IgD-negative memory B cell (primary cell): ENCODE data around the gene MAP4K1. TPM values are rescaled to one million over a fixed set of nuclear protein-coding genes. Genes with fewer than 3 reads are reported as not detected.
A peak's percentile ranks its signal among the peaks of the same experiment; 100 is the strongest.

Source experiments
- H3K27ac Mint-ChIP-seq, 3 donors: one replicate each; pipeline ENCODE4 v1.8.0; 2020 to 2022; ENCODE audit warnings: mild to moderate bottlenecking in 3 of 3, mixed read lengths in 3 of 3, moderate library complexity in 1 of 3
- H3K27me3 Mint-ChIP-seq: one replicate; pipeline ENCODE4 v1.8.0; 2021; ENCODE audit warnings: mixed read lengths
- H3K36me3 Mint-ChIP-seq: one replicate; pipeline ENCODE4 v1.8.0; 2020; ENCODE audit warnings: mild to moderate bottlenecking, mixed read lengths
- H3K4me1 Mint-ChIP-seq, 3 donors: one replicate each; pipeline ENCODE4 v1.8.0; 2020 to 2022; ENCODE audit warnings: mixed read lengths in 3 of 3, mild to moderate bottlenecking in 1 of 3
- H3K4me3 Mint-ChIP-seq, 4 donors: one replicate each; pipeline ENCODE4 v1.8.0; 2020 to 2022; ENCODE audit warnings: mild to moderate bottlenecking in 4 of 4, mixed read lengths in 4 of 4, moderate library complexity in 3 of 4
- H3K9me3 Mint-ChIP-seq, 3 donors: one replicate each; pipeline ENCODE4 v1.8.0; 2020 to 2021; ENCODE audit warnings: mixed read lengths in 3 of 3, mild to moderate bottlenecking in 1 of 3
- polyA plus RNA-seq: library from polyadenylated mRNA; unstranded; fragments of 300-500 nt; fragmentation: Illumina TruSeq; gene quantifications from one replicate; pipeline ENCODE4 v1.2.3, GENCODE V29; 2021

The MAP4K1 gene
- polyA plus RNA-seq, 1 donor from 2014 or later, result 250 TPM

DNA sequence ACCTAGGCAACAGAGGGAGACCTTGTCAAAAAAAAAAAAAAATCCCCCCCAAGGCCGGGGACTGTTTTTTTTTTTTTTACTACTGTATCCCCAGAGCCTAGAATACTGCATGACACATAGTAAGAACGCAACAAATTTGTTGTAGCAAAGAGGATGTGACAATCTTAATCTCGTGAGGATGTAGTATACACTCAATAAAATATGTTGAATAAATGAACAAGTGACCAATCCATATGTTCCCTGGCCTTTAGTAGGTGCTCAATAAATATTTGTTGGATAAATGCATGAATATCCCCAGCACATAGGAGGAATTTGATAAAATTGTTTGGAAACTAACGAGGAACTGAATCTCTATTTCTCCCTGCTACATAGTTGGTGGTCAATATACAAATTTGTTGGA is 75.7 kb downstream of the MAP4K1 start:
- Mint-ChIP-seq H3K9me3 (no peaks in the 10 kb centered on the region), H3K27me3 (no peaks in the 10 kb centered on the region), H3K36me3 (no peaks in the 10 kb centered on the region), H3K4me1 (peaks cover 11 to 17% (median 15%) of the 10 kb centered on the region in 3 donors), H3K4me3 (no peak overlapping the region), H3K27ac (no peak overlapping the region)

GRCh38 chr19:38539751-38540150 is 78.0 kb downstream of the MAP4K1 start:
- Mint-ChIP-seq H3K27ac (no peak overlapping the region), H3K4me3 (no peak overlapping the region), H3K9me3 (peaks cover 0 to 4% (median 0%) of the 10 kb centered on the region in 3 donors), H3K4me1 (peaks cover 9 to 15% (median 14%) of the 10 kb centered on the region in 3 donors), H3K27me3 (peaks cover 10% of the 10 kb centered on the region), H3K36me3 (peaks cover 3% of the 10 kb centered on the region)

GRCh38 chr19:38538793-38539528 is 78.8 kb downstream of the MAP4K1 start:
- Mint-ChIP-seq H3K27me3 (peaks cover 15% of the 10 kb centered on the region), H3K4me3 (peak overlapping the region in 1 of 4 donors; percentile 0), H3K4me1 (peaks cover 4 to 8% (median 6%) of the 10 kb centered on the region in 3 donors), H3K36me3 (peaks cover 8% of the 10 kb centered on the region), H3K9me3 (peaks cover 0 to 6% (median 0%) of the 10 kb centered on the region in 3 donors), H3K27ac (peak overlapping the region in 1 of 3 donors; percentile 20)

- Mint-ChIP-seq H3K4me1 (peaks cover 4 to 8% (median 6%) of the 10 kb centered on the region in 3 donors), H3K4me3 (no peak overlapping the region), H3K9me3 (peaks cover 0 to 6% (median 0%) of the 10 kb centered on the region in 3 donors), H3K36me3 (peaks cover 8% of the 10 kb centered on the region), H3K27me3 (peaks cover 15% of the 10 kb centered on the region), H3K27ac (peak overlapping the region in 1 of 3 donors; percentile 20)
Observed at GRCh38 chr19:38538386-38538785, 79.4 kb downstream of the MAP4K1 start.

Other genes with a start within 250 kb of the MAP4K1 start
- gene PSMD8, start 243.4 kb downstream of the MAP4K1 start, polyA plus RNA-seq, result 191 TPM
- gene GGN, start 229.9 kb downstream of the MAP4K1 start, polyA plus RNA-seq, result not detected
- gene SPRED3, start 229.3 kb downstream of the MAP4K1 start, polyA plus RNA-seq, result not detected
- gene FAM98C, start 214.9 kb downstream of the MAP4K1 start, polyA plus RNA-seq, result 26.2 TPM
- 0.25 TPM for gene RASGRP4, start 191.7 kb downstream of the MAP4K1 start, polyA plus RNA-seq
- gene RYR1, start 184.3 kb downstream of the MAP4K1 start, polyA plus RNA-seq, result 0.03 TPM
- gene EIF3K, start 1.2 kb upstream of the MAP4K1 start, polyA plus RNA-seq, result 371 TPM
- 21.8 TPM for gene ACTN4, start 29.7 kb upstream of the MAP4K1 start, polyA plus RNA-seq
- gene CAPN12, start 126.5 kb upstream of the MAP4K1 start, polyA plus RNA-seq, result 31.6 TPM
- not detected for gene LGALS7, start 155.6 kb upstream of the MAP4K1 start, polyA plus RNA-seq
- not detected for gene LGALS7B, start 171.2 kb upstream of the MAP4K1 start, polyA plus RNA-seq
- gene LGALS4, start 195.0 kb upstream of the MAP4K1 start, polyA plus RNA-seq, result not detected
- gene ECH1, start 213.8 kb upstream of the MAP4K1 start, polyA plus RNA-seq, result 307 TPM
- gene HNRNPL, start 232.0 kb upstream of the MAP4K1 start, polyA plus RNA-seq, result 78.9 TPM